Measurements from ENCODE around the gene SMIM13.

The SMIM13 gene

DNA sequence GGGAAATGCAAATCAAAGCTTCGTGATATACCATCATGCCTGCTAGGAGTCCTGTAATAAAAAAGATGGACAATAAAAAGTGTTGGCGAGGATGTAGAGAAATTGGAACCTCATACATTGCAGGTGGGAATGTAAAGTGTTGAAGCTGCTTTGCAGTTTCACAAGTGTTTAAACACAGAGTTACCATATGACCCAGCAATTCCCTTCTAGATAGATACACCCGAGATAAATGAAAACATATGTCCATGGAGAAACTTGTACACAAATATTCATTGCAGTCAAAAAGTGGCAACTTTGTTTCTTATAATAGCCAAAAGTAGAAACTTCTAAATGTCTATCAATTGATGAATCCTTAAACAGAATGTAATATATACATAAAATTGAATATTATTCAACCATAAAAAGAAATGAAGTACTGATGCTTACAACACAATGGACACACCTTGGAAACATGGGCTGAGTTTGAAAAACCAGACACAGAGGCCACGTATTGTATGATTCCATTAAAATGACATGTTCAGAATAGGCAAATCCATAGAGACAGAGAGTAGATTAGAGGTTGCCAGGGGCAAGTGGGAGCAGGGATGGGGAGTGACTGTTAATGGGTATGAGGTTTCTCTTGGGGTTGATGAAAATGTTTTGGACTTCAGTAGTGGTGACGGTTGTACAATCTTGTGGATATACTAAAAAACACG is 38.7 kb downstream of the SMIM13 start:
- no peak for DNase-seq (ENCODE audit: low read depth)
- TF ChIP-seq, protein P1, sequence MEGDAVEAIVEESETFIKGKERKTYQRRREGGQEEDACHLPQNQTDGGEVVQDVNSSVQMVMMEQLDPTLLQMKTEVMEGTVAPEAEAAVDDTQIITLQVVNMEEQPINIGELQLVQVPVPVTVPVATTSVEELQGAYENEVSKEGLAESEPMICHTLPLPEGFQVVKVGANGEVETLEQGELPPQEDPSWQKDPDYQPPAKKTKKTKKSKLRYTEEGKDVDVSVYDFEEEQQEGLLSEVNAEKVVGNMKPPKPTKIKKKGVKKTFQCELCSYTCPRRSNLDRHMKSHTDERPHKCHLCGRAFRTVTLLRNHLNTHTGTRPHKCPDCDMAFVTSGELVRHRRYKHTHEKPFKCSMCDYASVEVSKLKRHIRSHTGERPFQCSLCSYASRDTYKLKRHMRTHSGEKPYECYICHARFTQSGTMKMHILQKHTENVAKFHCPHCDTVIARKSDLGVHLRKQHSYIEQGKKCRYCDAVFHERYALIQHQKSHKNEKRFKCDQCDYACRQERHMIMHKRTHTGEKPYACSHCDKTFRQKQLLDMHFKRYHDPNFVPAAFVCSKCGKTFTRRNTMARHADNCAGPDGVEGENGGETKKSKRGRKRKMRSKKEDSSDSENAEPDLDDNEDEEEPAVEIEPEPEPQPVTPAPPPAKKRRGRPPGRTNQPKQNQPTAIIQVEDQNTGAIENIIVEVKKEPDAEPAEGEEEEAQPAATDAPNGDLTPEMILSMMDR (IDR thresholded peaks at IDR 0.05; ENCODE audit: control insufficient read depth, extremely low read depth, insufficient read depth): no peak
- no peak overlapping the region for H3K4me3 ChIP-seq (ENCODE audit: low read depth, low read length)

DNA sequence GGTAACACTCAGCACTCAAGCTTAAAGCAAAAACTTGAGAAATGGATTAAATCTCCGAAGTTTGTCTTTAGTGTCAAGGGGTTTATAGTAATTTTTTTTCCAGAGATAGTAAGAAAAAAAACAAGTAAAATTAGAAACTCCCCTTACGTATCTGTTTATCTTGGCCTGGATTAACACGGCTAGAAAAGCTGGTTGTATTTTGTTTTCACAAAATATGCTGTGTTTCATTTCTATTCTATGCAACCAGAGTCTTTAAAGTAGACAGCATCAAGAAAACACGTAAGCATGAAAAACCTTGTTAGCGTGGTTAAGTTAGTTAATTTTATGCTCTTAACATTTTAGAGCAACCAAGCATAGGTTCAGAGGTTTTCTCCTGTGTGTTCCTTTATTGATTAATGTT is 39.6 kb downstream of the SMIM13 start:
- H3K4me3 ChIP-seq (ENCODE audit: low read depth, low read length): no peak overlapping the region
- TF ChIP-seq, protein P1 (IDR thresholded peaks at IDR 0.05; ENCODE audit: control insufficient read depth, extremely low read depth, insufficient read depth): no peak

DNA sequence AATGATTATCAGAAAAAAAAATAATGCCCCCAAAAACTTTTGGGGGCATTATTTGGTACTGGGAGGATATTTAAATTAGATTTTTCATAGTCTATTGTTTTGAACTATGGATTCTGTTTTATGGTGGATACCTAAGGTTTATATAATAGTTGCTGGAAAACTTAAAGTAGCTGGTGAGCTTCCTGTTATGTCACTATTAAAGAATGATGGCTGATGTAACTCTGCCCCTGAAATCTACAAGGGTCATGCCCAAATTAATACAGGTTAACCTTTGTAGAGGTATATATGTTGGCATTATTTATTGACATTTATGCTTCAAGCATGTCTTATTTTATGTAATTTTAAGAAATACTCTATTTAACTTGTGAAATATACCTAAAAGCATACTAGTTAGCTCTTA is 43.2 kb downstream of the SMIM13 start:
- no peak for DNase-seq (ENCODE audit: low read depth)
- no peak overlapping the region for H3K4me3 ChIP-seq (ENCODE audit: low read depth, low read length)
- TF ChIP-seq, protein P1 (IDR thresholded peaks at IDR 0.05; ENCODE audit: control insufficient read depth, extremely low read depth, insufficient read depth): no peak

More for the DNA sequence above, 39.6 kb downstream of the SMIM13 start:
- no peak for DNase-seq (ENCODE audit: low read depth)

DNA sequence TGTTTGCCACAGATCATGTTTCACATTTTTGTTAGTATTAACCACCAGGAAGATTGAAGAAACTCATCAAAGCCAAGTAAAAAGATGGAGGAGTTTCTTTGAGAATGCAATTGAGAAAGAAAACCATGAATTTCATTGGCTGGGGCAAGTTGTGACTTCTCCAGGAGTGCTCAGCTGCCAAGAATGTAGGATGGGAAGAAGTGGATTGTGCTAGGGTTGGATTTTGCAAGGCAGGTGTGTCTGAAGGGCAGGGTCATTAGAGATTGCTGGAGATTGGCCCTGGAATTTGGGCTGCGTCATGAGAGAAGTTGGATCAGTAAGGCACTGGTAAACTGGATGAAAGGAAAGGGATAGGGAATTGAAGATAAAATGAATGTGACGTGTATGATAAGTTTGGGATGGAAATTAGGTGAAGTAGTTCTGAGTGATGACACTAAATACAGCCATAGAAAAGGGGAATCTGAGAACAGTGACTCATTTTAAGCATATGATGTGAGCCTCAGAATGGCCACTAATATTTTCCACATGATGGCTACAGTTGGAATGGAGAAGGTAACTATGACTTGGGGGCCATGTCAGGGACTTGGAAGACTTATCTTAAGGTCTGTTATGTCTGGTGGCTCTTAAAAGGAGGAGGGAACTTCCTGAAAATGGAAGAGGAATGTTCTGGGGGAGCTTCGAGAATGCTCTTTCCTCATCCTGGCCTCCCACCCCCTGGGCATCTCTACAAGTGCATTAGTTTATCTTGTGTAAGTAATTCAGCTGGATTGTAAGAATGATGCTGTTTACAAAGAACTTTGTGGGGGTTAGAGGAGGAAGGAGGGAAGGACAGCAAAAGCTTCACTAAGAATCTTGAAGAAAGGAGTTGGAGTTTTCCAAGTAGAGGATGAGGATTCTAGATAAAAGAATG is 45.7 kb downstream of the SMIM13 start:
- no peak for DNase-seq (ENCODE audit: low read depth)
- TF ChIP-seq, protein P1 (IDR thresholded peaks at IDR 0.05; ENCODE audit: control insufficient read depth, extremely low read depth, insufficient read depth): no peak
- no peak overlapping the region for H3K4me3 ChIP-seq (ENCODE audit: low read depth, low read length)

DNA sequence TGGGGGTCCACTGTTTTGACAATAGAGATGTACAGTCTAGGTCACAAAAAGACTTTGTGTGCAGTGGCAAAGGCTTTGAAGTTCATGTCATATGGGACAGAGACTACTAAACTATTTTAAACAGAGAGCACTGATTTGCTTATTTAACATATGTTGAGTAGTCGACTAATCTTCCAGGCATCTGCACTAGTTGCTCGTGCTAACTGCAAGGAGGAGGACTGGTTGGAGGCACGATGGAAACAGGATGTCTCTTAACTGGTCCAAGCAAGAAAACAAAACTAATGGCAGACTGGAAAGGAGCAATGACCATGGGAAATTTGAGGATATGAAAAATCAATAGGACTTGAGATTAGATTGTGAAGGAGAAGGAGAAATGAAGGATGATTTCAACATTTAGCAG is 46.4 kb downstream of the SMIM13 start:
- DNase-seq (ENCODE audit: low read depth): no peak
- TF ChIP-seq, protein P1 (IDR thresholded peaks at IDR 0.05; ENCODE audit: control insufficient read depth, extremely low read depth, insufficient read depth): no peak
- H3K4me3 ChIP-seq (ENCODE audit: low read depth, low read length): no peak overlapping the region

DNA sequence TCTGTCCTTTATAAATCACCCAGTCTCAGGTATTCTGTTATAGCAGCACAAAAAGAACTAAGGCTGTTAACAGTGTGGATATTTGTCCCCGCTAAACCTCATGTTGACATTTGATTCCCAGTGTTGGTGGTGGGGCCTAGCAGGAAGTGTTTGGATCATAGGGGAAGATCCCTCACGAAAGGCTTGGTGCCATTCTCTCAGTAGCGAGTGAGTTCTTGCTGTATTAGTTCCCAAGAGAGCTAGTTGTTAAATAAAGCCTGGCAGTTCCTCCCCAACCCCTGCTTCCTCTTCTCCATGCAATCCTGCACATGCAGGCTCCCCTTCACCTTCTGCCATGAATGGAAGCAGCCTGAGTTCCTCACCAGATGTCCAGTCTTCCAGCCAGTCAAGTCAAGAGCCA is 47.7 kb downstream of the SMIM13 start:
- no peak for DNase-seq (ENCODE audit: low read depth)
- TF ChIP-seq, protein P1 (IDR thresholded peaks at IDR 0.05; ENCODE audit: control insufficient read depth, extremely low read depth, insufficient read depth): no peak
- H3K4me3 ChIP-seq (ENCODE audit: low read depth, low read length): no peak overlapping the region
